Measurements from ENCODE around the gene TNFAIP8L3.
"Not testable (repeated sequence)": the region's sequence is repeated elsewhere in the genome, so short reads cannot be mapped to it uniquely, and the experiment has no call there.

TNFAIP8L3 gene

DNA sequence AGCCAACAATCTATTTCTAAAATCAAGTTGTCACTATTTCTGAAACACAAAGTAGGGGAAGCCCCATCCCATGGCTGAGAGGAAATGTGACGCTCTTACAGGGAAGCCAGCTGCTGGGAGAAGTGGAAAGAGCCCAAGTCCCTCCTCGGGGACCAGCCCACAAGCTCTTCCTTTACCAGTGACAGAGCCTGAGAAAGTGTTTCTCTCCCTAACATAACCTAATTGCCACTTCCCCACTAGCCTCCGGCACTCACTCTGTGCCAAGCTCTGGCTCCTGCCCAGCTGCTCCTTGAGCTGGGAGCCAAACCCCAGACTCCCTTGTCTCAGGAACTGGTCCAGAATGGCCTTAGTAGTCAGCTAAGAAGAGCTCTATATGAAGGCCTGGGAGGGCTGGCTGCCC lies 42.9 kb downstream of the TNFAIP8L3 start:
- no peak for DNase-seq

DNA sequence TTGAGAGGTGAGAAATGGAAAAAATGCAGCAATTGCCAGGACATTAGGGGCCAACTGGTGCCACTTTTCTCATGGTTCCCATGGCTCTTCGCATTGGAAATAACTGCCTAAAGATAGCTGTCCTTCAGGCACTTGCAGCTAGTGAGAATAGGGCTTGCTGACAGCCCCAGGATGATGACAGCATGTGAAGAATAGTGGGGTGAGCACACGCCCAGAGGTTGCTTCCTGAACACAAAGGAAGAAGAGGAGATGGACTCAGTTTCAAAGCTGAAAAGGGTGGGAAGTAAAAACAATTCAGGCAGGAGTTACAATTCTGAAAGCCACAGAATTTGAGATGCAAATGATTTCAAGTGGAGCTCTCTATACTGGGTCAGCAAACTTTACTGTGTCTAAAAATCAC lies 45.6 kb downstream of the TNFAIP8L3 start:
- no peak for DNase-seq

DNA sequence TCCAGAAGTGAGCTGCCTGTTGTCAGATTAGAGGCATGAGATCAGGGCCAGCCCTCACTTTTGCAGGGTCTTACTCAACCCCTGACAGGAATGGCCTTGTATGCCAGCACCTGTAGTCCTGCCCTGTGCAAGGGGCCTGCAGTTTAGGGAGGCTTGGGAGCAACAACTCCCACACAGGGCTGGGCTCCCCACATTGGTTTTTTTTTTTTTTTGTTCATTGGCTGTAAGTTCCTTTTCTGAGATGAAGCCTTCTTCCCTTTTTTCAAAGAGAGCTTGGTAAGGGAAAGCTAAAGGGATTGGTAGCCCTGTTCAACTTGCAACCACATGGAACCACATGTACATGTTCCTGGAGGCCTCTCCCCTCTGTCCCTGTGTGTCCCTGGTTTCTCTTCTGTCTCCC lies 46.4 kb downstream of the TNFAIP8L3 start:
- no peak for DNase-seq

DNA sequence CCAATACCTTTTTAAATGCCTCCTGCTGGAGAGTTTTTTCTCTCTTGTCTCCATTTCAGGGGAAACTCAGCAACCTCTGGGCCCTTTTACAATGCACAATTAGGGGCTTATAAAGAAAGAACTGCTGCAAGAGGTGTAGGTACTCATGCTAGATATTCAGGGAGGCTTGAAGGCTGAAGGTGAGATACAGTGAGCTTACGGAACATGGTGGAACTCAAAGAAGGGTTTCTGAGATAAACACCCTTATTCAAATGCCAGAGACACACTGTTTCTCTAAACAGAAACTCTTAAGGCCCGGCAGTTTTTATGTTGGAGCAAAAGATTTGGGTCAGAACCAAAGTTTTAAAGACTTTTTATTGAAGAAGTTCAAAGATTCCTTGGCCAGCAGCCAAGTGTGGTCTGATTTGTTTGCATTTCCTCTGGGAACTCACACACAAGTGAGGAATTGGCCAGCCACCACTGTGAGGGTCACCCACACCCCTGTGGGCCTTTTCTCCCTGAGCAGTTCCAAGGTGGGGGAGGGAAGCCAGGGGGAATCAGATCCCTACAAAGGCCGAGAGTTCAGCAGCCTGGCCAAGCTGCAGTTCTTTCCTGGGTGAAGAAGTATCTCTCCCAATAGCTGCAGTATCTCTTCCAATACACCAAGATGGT lies 47.8 kb downstream of the TNFAIP8L3 start:
- no peak for DNase-seq

DNA sequence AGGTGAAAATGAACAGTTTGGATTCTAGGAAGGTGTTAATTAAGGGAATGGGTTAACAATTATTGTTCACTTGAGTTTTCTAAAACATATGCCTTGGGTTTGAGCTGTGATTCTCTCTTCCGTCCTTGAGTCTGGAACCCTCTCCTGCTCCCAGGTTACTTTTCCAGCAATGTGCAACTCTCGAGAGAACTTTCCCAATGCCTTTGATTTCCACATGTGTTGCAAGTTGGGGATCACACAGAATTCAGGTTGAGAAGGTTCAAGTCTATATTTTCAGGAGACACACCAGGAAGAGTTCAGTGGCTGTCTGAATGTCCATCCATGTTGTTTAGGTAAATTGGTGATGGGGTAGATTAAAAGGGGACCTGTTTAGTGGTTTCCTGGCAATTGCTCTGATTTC lies 48.7 kb downstream of the TNFAIP8L3 start:
- DNase-seq, result no peak

DNA sequence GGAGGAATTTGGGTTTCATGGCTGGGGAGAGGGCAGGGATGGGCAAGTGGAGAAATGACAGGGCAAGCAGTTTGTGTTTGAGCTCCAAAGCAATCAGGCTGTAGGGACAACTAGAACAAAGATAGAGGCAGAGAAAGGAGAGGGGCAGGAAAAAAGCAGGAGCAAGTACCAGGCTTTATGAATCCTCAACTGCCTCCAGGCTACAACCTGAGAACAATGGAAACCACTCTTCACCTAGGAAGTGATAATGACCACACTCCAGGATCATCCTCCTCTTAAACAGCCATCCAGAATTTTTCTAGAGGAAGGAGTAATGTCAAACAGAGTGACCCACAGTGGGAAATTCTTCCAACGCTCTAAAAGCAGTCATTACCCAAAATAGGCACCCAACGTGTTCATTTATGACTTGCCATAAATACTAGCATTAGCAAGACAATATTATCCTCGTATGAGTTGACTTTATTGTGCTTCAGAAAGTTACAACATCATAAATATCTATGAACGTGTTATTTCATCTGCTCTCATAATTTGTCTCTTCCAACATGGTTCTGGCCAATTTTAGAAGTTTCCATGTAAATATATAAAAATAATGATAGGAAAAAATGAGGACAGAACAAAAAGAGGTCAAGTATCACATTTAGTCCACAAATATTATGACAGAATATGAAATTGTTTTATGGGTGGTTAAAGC lies 50.5 kb downstream of the TNFAIP8L3 start:
- no peak for DNase-seq

DNA sequence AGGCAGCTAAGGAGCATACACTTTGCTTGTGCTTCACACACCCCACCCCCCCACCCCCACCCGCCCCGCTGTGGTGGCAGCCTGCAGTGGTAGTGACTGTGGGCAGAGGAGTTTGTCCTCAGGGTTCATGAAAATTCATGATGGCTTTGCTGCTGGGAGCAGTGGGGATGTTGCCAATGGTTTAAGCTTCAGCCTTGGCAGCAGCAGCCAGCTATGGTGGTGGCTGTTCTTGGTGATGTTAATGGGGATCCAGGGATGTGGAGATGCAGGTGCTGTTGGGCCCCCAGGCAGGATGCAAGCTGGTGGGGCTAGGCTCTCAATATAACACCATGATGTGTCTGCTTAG lies 55.8 kb downstream of the TNFAIP8L3 start:
- DNase-seq, result no peak

DNA sequence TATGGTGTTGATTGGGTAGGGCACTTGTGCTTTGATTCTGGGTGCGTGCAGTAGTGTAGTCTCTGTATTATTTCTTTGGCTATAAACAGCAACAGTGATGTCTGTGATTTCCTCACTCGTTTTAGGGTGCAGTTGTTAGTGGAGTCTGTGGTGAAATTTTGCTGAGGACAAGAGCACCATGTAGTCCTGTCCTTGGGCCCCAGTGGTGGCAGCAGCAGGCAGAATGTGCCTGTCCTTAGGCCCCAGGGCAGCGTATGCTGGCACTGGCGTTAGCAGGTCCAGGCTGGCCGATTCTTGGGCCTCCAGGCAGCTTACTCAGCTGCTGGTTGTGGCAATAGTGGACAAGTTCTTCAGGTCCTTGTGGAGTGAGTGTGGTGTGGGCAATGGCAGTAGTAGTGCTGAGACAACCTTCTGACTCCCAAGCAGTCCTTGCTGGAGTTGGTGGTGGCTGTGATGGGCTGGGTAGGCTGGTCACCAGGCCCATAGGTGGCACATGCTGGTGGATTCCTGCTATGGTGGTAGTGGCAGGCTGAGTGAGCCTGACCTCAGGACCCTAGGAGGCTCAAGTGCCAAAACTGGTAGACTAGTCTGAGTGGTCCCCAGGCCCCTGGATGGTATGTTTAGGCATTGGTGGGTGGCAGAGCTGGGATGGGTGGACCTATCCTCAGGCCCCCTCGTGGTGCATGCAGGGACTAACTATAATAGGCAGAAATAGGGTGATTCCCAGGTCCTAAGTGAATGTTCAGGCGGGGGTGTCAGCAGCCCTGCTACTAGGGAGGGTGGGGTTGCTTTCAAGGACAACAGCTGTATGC lies 56.3 kb downstream of the TNFAIP8L3 start:
- no peak for DNase-seq

DNA sequence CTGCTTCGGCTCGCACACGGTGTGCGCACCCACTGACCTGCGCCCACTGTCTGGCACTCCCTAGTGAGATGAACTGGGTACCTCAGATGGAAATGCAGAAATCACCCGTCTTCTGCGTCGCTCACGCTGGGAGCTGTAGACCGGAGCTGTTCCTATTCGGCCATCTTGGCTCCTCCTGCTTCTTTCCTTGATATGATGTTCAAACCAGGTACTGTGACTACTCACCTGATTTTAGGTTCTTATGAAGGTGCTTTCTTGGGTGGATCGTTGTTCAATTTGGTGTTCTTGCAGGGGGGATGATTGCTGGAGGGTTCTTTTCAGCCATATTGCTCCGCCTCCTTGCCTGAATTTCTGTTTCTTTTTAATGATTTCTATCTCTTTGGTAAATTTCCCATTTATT lies 57.2 kb downstream of the TNFAIP8L3 start:
- not testable (repeated sequence) for DNase-seq

DNA sequence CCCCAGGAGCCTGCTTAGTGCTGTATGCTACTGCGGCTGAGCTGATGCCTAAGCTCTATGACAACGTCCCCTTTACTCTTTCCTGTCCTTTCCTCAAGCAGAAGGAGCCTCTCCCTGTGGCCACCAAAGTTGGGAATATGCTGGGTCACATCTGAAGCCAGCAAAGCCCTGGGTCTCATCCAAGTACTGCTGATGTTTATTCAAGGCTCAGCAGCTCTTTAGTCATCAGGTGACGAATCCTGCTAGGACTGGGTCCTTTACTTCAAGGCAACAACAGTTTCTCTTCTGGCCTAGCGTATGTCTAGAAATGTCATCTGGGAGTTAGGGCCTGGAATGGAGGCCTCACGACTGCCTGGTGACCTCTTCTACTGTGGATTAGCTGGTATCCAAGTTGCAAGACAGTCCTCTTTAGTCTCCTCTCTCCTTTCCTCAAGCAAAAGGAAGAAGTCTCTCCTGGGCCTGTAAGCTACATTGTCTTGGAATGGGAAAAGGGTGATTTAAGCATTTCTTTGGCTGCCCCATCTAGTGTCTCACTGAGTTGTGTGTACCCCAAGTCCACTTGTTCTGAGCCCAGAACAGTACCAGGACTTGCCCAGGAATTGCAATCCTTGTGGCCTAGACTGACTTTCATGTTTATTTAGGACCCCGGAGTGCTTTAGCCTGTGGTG lies 63.9 kb downstream of the TNFAIP8L3 start:
- DNase-seq, result no peak

DNA sequence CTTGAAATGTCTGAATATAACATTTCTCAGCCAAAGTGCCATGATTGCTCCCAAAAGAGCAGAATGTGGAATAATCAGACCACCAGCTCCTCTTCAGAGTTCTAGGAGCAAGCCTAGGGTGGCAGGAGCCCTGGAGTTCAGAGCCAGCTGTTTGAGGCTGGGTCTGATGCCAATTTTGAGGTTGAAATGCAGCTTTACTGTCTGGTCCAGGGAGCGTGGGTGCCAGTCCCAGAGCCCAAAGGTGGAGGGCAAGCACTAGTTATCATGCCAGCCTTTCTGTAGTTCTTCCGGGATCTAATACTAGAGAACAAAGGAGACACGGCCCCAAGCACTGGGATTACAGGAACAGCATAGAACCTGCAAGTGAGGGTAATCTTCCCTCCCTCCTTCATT lies 69.3 kb downstream of the TNFAIP8L3 start:
- DNase-seq, result no peak

DNA sequence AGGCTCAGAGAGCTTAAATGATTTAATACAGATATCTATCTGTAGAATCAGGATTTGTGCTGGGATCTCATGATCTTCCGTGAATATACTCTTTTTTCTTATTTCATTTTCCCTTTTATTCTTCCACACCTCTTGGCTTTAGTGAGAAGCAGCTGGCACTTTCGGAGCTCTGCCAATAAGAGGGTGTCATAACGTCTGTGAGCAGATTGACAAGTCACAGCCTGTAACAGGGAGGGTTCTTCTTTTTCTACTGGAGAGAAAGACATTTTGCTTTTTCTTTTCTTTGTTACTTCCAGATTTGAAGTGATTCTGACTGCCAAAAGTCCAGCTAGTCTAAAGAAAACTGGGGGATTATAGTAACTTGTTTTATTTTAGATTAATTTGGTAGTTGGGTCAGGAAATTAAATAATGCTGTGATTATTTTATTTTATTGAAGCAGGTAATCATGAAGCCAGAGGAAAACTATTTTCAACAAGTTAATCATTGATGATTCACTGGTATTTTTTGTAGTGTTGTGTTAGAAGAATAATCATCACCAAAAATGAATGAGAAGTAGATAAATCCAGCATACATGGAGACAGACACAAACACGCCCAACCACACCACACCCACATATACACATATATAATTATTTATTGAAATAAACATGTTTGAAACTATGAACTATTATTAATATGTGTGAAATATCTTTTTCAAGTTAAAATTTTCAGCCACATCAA lies 69.8 kb downstream of the TNFAIP8L3 start:
- DNase-seq, result no peak

DNA sequence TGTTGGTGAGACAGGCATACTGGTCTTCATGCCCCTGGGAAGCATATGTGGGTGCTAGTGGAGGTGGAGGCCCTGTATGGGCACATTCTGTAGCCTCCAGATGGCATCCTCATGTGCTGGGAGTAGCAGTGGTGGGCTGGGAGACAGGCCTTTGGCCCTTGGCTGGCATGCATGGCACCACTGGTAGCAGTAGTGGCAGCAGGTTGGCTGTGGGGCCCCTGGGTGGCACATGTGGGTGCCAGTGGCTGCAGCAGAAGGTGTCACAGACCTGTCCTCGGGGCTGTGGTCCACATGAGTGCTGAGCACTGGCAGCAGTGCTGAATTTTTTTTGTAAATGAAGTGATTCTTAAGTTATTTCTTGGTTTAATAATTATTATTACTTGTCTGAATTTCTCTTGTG lies 71.2 kb downstream of the TNFAIP8L3 start:
- DNase-seq, result no peak

DNA sequence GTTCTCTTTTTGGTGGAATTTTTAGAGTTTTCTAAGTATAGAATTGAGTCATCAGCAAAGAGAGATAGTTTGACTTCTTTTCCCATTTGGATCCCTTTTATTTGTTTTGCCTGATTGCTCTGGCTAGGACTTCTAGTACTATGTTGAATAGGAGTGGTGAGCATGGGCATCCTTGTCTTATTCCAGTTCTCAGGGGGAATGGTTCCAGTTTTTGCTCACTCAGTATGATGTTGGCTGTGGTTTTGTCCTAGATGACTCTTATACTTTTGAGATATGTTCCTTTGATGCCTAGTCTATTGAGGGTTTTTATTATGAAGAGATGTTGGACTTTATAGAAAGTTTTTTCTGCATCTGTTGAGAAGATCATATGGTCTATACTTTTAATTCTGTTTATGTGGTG lies 72.5 kb downstream of the TNFAIP8L3 start:
- DNase-seq, result no peak

DNA sequence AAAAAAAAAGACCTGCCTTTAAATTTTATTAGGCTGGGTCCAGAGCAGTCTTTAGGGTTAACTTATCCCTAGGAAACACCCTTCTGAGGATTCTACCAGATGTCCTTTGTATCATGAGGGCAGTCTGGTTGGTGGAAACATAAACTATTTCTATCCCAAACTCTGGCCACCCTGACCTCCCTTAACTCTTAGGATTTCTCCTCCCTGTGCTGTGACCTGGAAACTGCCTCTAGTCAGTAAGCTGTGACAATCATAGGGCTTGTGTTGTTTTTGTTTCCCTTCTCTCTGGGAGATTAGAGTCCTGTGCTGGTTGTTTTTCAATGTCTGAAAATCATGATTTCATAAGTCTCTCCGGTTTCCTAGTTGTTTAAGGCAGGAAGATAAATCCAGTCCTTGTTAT lies 78.1 kb downstream of the TNFAIP8L3 start:
- no peak for DNase-seq

DNA sequence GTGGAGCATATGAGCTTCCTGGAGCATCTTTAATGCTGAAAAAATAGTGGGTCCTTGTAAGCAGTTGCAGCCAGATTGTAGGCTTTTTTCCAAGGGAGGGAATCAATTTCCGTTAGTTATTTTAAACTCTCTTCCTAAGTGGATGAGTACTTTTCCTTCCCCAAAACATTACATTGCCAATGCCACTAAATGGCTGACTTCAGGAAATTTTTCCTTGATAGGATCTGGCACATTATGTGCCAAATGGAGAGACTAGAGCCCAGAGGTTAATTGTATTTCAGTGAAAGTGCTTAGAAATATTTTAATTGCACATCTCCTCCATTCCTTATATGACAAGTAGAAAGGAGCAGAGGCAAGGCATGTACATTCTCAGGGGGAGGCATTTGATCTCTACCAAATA lies 83.5 kb downstream of the TNFAIP8L3 start:
- DNase-seq, result no peak

DNA sequence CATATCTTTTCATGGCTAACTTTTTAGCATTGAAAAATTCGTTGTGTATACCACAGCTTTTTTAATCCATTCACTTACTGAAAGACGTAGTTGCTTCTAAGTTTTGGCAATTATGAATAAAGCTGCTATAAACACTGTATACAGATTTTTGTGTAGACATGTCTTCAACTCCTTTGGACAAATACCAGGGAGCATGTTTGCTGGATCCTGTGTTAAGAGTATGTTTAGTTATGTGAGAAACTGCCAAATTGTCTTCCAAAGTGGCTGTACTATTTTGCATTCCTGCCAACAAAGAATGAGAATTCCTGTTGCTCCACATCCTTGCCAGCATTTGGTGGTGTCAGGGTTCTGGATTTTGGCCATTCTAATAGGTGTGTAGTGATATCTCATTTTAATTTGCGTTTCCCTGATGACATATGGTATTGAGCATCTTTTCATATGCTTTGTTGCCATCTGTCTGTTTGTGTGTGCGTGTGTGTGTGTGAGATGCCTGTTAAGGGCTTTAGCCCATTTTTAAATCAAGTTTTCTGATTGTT lies 87.5 kb downstream of the TNFAIP8L3 start:
- no peak for DNase-seq

Data from activated CD4-positive, alpha-beta T cell treated with anti-CD3 and anti-CD28 coated beads for 4 hours (primary cell).